WTC11 (cell line): ENCODE data around the gene C22orf42. TPM values are rescaled to one million over a fixed set of nuclear protein-coding genes. Genes with fewer than 3 reads are reported as not detected.

Experiments
- ATAC-seq: fragments of 200-7000 bp; cut with Tn5 transposase; 2 replicates; pipeline ENCODE4 v1.10.0; 2021; ENCODE audit warnings: mild to moderate bottlenecking, moderate library complexity
- CTCF ChIA-PET: fragments of 300-600 bp; sonication (Branson Sonifier 250); formaldehyde crosslinking; loops from one replicate; lab custom pipeline; 2021; ENCODE audit warnings: antibody characterized with exemption; lab: Charles Lee
- POLR2A ChIA-PET: fragments of 350-600 bp; sonication (Branson Sonifier 250); formaldehyde crosslinking; loops from one replicate; lab custom pipeline; 2021; ENCODE audit warnings: antibody characterized with exemption; lab: Charles Lee
- DNase-seq: peaks from one replicate; pipeline ENCODE4 v3.0.0; 2021; ENCODE audit warnings: low spot score
- H3K27ac Mint-ChIP-seq: 2 replicates; pipeline ENCODE4 v1.8.0; 2021; ENCODE audit warnings: mixed read lengths
- H3K27me3 Mint-ChIP-seq: 2 replicates; pipeline ENCODE4 v1.8.0; 2021; ENCODE audit warnings: low read depth, mild to moderate bottlenecking, moderate library complexity, mixed read lengths
- H3K36me3 Mint-ChIP-seq: 2 replicates; pipeline ENCODE4 v1.8.0; 2021; ENCODE audit warnings: mixed read lengths
- H3K4me1 Mint-ChIP-seq: 2 replicates; pipeline ENCODE4 v1.8.0; 2022; ENCODE audit warnings: mixed read lengths
- H3K4me3 Mint-ChIP-seq: 2 replicates; pipeline ENCODE4 v1.8.0; 2021; ENCODE audit warnings: mild to moderate bottlenecking, moderate library complexity, mixed read lengths
- H3K9me3 Mint-ChIP-seq: 2 replicates; pipeline ENCODE4 v1.8.0; 2021; ENCODE audit warnings: mixed read lengths
- ATF1 ChIP-seq: sonication (generic); formaldehyde crosslinking; IDR thresholded peaks from 2 replicates; pipeline ENCODE4 v1.8.1; 2023; ENCODE audit warnings: mild to moderate bottlenecking, moderate library complexity, missing genetic modification reagents
- E2F4 ChIP-seq: sonication (generic); formaldehyde crosslinking; IDR thresholded peaks from 2 replicates; pipeline ENCODE4 v1.8.1; 2022; ENCODE audit warnings: low read depth, mild to moderate bottlenecking, moderate library complexity, missing genetic modification reagents, borderline replicate concordance
- E2F5 ChIP-seq: sonication (generic); formaldehyde crosslinking; IDR thresholded peaks from 2 replicates; pipeline ENCODE4 v1.8.1; 2022; ENCODE audit warnings: mild to moderate bottlenecking, moderate library complexity, missing genetic modification reagents
- FOXP4 ChIP-seq: sonication (generic); formaldehyde crosslinking; IDR thresholded peaks from 2 replicates; pipeline ENCODE4 v1.8.0; 2022; ENCODE audit warnings: mild to moderate bottlenecking, missing genetic modification reagents
- GABPB1 ChIP-seq: sonication (generic); formaldehyde crosslinking; IDR thresholded peaks from 2 replicates; pipeline ENCODE4 v1.8.1; 2023; ENCODE audit warnings: mild to moderate bottlenecking, missing genetic modification reagents
- GTF2I ChIP-seq: fragments of 250-450 bp; sonication (Bioruptor Pico); conservative IDR thresholded peaks from 2 replicates; pipeline ENCODE4 v1.4.0; 2021; ENCODE audit warnings: mild to moderate bottlenecking
- MLX ChIP-seq: sonication (generic); formaldehyde crosslinking; IDR thresholded peaks from 2 replicates; pipeline ENCODE4 v1.8.1; 2023; ENCODE audit warnings: mild to moderate bottlenecking, missing genetic modification reagents, moderate library complexity
- MXD4 ChIP-seq: fragments of 250-450 bp; sonication (Bioruptor Pico); IDR thresholded peaks from 2 replicates; pipeline ENCODE4 v1.8.0; 2021; ENCODE audit warnings: mild to moderate bottlenecking, moderate library complexity, borderline replicate concordance
- NFYB ChIP-seq: sonication (generic); formaldehyde crosslinking; conservative IDR thresholded peaks from 2 replicates; pipeline ENCODE4 v1.8.0; 2022; ENCODE audit warnings: low read depth, missing genetic modification reagents
- NR1H2 ChIP-seq: sonication (generic); formaldehyde crosslinking; IDR thresholded peaks from 2 replicates; pipeline ENCODE4 v1.9.0; 2021; ENCODE audit warnings: mild to moderate bottlenecking, moderate library complexity, missing genetic modification reagents
- PRDM15 ChIP-seq: sonication (generic); formaldehyde crosslinking; IDR thresholded peaks from 2 replicates; pipeline ENCODE4 v1.8.0; 2022; ENCODE audit warnings: missing genetic modification reagents
- PREB ChIP-seq: sonication (generic); formaldehyde crosslinking; IDR thresholded peaks from 2 replicates; pipeline ENCODE4 v1.8.1; 2022; ENCODE audit warnings: mild to moderate bottlenecking, missing genetic modification reagents, moderate library complexity, borderline replicate concordance
- PRRX2 ChIP-seq: fragments of 250-450 bp; sonication (Bioruptor Pico); IDR thresholded peaks from 2 replicates; pipeline ENCODE4 v1.8.0; 2021; ENCODE audit warnings: mild to moderate bottlenecking
- RORB ChIP-seq: fragments of 250-450 bp; sonication (Bioruptor Pico); IDR thresholded peaks from 2 replicates; pipeline ENCODE4 v1.9.0; 2021; ENCODE audit warnings: mild to moderate bottlenecking
- SMAD4 ChIP-seq: sonication (generic); formaldehyde crosslinking; IDR thresholded peaks from 2 replicates; pipeline ENCODE4 v1.8.0; 2022; ENCODE audit warnings: mild to moderate bottlenecking, missing genetic modification reagents
- SOX15 ChIP-seq: fragments of 250-450 bp; sonication (Bioruptor Pico); IDR thresholded peaks from 2 replicates; pipeline ENCODE4 v1.9.0; 2021; ENCODE audit warnings: mild to moderate bottlenecking
- TP53 ChIP-seq: sonication (generic); formaldehyde crosslinking; IDR thresholded peaks from 2 replicates; pipeline ENCODE4 v1.8.1; 2023; ENCODE audit warnings: mild to moderate bottlenecking, missing genetic modification reagents
- ZNF219 ChIP-seq: sonication (generic); formaldehyde crosslinking; IDR thresholded peaks from 2 replicates; pipeline ENCODE4 v1.8.0; 2023; ENCODE audit warnings: missing genetic modification reagents, mild to moderate bottlenecking, borderline replicate concordance
- ZNF232 ChIP-seq: sonication (generic); formaldehyde crosslinking; IDR thresholded peaks from 2 replicates; pipeline ENCODE4 v1.8.0; 2022; ENCODE audit warnings: mild to moderate bottlenecking, missing genetic modification reagents
- ZNF263 ChIP-seq: sonication (generic); formaldehyde crosslinking; IDR thresholded peaks from 2 replicates; pipeline ENCODE4 v1.8.1; 2022; ENCODE audit warnings: low read depth, mild to moderate bottlenecking, moderate library complexity, missing genetic modification reagents
- total RNA-seq: library from RNA; stranded (reverse); gene quantifications from 3 replicates; pipeline ENCODE4 v1.2.3, GENCODE V29; 2021

C22orf42 gene
- total RNA-seq, 1 experiment from 2014 or later, result 0.61 TPM

- no peak for TF ChIP-seq E2F4 (CRISPR knock-in tag)
Measured at GRCh38 chr22:32132783-32133182, 26.3 kb downstream of the C22orf42 start (continued).

GRCh38 chr22:32132126-32132525 is 27.0 kb downstream of the C22orf42 start:
- H3K9me3 Mint-ChIP-seq, result no peaks in the 10 kb centered on the region
- CTCF ChIA-PET, result interaction anchor here (0.7 to 3.0 kb wide), 7 partner anchors 44 to 162 kb away, joined by 3 to 12 read pairs (median 4); no protein-coding TSS in a partner anchor
- TF ChIP-seq SOX15 (CRISPR knock-in tag), result no peak
- TF ChIP-seq SMAD4 (CRISPR knock-in tag), result no peak
- no peak for TF ChIP-seq MXD4 (CRISPR knock-in tag)
- no peak for TF ChIP-seq TP53 (CRISPR knock-in tag)
- no peak for TF ChIP-seq RORB (CRISPR knock-in tag)
- TF ChIP-seq ATF1 (CRISPR knock-in tag), result no peak
- TF ChIP-seq E2F5 (CRISPR knock-in tag), result no peak
- TF ChIP-seq GABPB1 (CRISPR knock-in tag), result no peak
- TF ChIP-seq MLX (CRISPR knock-in tag), result no peak
- no peak for TF ChIP-seq GTF2I
- TF ChIP-seq FOXP4 (CRISPR knock-in tag), result no peak
- TF ChIP-seq PRDM15 (CRISPR knock-in tag), result no peak
- TF ChIP-seq ZNF263, result no peak
- no peak for TF ChIP-seq NFYB (CRISPR knock-in tag)
- TF ChIP-seq PREB (CRISPR knock-in tag), result no peak
- no peak for TF ChIP-seq PRRX2 (CRISPR knock-in tag)
- TF ChIP-seq ZNF232 (CRISPR knock-in tag), result no peak
- no peak for TF ChIP-seq NR1H2 (CRISPR knock-in tag)
- no peak for TF ChIP-seq ZNF219 (CRISPR knock-in tag)
- TF ChIP-seq, all 79 proteins: peak for 0
- POLR2A ChIA-PET, result interaction anchor here (0.6 kb wide), 1 partner anchor 249 kb away, joined by 4 read pairs; no protein-coding TSS in a partner anchor
- Mint-ChIP-seq H3K27ac (no peak overlapping the region), H3K4me3 (no peak overlapping the region), H3K27me3 (no peaks in the 10 kb centered on the region), H3K36me3 (no peaks in the 10 kb centered on the region), H3K4me1 (peaks cover 5% of the 10 kb centered on the region; the same call in 1 of the 2 replicates)
- DNase-seq (no peak), ATAC-seq (no peak)
